GM18502 (cell line): ENCODE results near the gene EMC10.

Experiments
- ATAC-seq: cut with Tn5 transposase; IDR thresholded peaks from one replicate; pipeline ENCODE4 v1.9.1; 2021; ENCODE audit warnings: mild to moderate bottlenecking; ENCODE audit not compliant: unreplicated experiment, poor library complexity

Gene EMC10

GRCh38 chr19:50536662-50537305 is 60.5 kb downstream of the EMC10 start:
- ATAC-seq: no peak

GRCh38 chr19:50537306-50537685 is 61.0 kb downstream of the EMC10 start:
- ATAC-seq: no peak

- ATAC-seq: no peak
These were observed 61.5 kb downstream of the EMC10 start for GRCh38 chr19:50537769-50538230.
